NCI-H2081 (cell line): ENCODE data around the gene CTSE.
"Not testable (repeated sequence)": the region's sequence is repeated elsewhere in the genome, so short reads cannot be mapped to it uniquely, and the experiment has no call there.

Experiments used
- DNase-seq, 2 experiments: peaks; one replicate each; lab custom pipeline; 2025; lab: John Stamatoyannopoulos, UW

CTSE gene

DNA sequence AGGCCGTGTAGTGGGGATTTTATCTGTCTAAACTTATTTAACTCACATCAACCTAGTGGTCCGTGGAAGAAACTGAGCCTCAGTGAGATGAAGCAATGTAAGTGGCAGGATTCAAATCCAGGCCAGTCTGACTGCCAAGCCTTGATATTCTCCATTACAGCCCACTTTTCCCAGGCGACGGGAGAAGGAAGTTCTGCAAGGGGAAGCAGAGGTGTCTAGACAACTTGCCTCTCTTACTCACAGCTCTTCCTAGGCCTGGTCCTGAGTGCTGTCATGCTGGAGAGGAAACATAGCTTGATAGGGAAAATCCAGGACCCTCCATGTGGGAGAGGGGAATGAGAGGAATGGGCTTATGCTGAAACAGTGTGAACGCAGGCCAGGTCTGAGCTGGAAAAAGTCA, 9.1 kb downstream of the CTSE start:
- no peak for DNase-seq

DNA sequence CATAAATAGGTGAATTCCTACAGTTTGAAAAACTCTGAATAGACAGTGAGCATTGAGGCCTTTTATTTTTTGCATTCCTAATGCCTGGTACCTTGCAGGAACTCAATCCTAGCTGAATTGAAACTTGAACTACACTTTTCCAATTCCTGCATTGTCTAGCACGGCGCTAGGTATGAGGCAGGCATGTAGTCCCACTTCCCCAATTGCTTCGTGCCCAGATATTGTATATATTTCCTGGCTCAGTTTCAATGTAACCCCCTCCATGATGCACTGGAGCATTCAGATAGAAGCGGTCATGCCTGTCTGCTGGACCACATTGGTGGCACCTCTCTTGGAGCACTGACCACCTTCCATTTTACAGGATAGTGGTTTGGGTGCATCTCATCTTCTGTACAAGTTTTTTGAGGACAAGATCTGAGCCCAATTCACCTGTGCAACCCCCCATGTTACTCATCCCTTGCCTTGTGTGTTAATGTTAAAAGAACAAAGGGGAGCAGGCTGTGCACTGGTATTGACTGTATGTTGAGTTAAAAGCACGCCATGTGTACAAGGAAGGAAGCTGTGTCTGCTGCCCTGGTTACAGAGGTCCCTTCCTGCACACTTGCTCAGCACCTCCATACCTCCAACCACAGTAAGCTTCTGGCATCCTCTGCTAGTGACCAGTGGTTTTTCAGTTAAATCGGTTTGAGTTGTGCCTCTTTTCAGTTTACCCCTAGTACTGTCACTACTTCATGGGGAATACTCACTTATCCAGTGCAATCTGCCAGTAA, 10.5 kb downstream of the CTSE start:
- no peak for DNase-seq

DNA sequence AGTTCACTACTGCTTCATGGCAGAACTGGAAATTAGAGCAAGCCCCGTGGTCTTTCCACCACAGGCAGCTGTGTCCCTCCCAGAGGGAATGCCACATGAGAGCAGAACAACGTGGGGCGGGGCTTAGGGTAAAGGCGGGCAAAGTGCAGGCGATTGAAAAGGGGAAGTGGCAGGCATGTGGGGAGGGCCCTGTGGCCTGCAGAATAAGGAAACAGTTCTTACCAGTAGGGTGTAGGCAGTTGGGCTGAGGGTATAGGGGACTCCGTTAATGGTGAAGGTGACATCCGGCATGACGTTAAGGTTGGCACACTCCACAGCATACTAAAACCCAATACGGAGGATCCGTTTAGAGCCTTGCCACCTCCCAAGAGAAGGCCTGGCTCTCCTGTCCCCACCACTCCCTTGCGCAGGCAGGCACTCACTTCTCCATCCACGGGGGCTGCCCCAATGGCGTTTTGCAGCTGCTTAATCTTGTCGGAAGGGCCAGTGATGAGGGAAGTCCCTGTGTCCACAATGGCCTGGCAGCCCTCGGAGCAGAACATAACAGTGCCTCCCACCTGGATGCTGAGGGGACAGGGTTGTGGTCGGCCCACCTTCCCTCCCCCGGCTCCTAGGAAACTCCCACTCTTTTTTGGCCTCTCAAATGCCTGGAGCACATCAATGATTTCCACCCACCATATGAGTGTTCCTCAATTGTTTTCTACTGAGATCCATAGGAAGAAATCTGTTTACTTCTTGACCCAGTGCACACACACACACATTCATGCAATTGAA, 11.4 kb downstream of the CTSE start:
- DNase-seq: no peak

DNA sequence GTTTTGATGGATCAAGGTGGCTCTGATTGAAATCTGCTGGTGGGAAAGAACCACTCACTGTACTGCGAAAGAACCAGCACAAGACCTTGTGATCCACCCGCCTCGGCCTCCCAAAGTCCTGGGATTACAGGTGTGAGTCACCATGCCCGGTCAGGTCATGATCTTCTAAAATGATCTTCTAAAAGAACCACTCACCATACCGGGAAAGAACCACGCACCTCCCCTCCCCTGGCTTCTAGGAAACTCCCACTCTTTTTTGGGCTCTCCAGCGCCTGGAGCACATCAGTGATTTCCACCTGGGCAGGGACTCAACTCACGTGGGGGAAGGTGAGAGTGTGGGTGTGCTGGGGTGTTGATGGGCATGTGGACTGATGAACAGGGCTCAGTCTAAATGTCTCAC, 12.6 kb downstream of the CTSE start:
- no peak for DNase-seq

DNA sequence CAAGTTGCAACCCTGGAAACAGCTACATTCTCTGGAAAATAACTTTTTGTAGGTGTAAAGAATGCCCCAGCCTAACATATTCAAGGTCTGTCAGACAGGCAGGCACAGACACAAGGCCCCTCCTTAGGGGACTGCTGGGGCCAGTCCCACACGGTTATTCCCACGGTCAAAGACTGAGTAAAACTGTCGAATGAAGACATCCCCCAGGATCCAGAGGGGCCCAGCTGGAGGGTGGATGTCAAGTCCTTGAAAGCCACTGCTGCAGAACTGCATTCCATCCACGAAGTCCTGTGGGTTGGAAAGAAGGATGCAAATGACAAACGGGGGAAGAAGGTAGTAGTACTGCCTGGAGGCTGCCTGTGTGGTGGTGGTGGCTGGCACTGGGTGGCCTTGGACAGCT, 13.6 kb downstream of the CTSE start:
- no peak for DNase-seq

DNA sequence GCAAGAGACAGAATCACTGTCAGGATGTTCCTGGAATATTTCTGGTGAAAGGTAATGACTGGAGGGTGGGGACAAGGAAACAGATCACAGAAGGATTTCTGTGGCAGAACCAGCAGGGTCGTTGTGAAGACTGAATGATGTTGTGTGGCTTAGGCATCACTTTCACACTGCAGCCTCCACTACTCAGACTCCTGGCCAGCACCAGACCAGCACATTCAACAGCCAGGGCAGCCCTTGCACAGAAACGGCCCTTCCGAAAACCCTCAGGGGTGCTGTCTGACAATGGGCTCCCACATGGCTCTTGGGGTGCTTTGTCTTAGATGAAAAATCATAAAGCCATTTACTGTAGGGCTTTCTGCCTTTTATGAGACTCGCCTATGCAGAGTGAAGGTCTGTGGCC, 16.7 kb downstream of the CTSE start:
- DNase-seq: no peak

DNA sequence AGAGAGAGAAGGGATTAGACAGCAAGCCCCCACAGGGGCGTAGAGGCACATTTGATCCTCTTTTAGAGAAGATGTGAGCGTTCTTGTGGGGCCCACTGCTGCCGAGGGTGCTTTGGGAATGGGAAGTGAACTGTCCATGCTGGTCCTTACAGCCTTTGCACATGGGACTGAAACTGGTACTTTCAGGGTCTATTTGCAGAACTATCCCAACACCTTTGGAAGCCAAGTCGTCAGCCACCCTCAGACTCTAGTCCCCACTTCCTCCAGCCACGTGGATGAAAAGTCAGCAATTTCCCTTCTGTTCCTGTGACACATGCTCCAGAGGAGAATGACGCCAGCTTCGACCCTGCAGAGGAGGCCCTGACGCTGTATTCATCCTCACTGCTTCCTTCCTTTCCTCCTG, 17.9 kb downstream of the CTSE start:
- no peak for DNase-seq

DNA sequence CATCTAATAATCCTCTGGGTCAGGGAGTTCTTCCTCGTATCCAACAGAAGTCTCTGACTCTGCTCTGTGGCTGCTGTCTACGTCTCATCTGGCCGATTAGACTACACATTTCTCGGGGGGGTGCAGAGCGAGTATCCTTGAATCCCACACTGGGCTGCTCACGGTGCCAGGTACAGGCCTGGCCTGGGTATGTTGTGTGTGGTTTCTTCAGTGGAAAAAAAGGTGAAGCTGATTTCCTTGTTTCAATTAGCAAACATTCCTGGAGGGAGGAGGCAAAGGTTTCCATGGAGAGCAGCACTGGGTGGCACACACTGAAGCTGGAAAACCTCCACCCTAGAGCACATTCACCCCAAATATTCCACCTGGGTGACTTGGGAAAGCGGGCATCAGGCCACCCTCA, 18.5 kb downstream of the CTSE start:
- no peak for DNase-seq

DNA sequence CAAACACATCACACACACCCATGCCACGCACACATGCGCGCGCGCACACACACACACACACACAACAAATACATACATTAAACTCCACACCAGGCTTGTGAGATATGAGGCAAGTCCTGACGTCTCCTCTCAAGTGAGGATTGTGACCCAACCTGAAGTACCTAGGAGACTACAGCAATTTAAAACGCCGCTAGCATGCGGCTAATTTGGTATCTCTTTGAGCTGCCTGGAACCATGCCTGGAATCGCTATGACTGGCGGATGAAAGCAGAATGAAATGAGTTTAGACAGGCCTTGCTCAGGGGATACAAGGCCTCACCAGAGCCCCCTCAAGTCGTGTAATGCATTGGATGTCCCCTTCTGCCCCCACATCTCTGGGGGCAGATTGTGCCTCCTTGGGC, 18.9 kb downstream of the CTSE start:
- DNase-seq: peak in 1 of 2 experiments; percentile 18

DNA sequence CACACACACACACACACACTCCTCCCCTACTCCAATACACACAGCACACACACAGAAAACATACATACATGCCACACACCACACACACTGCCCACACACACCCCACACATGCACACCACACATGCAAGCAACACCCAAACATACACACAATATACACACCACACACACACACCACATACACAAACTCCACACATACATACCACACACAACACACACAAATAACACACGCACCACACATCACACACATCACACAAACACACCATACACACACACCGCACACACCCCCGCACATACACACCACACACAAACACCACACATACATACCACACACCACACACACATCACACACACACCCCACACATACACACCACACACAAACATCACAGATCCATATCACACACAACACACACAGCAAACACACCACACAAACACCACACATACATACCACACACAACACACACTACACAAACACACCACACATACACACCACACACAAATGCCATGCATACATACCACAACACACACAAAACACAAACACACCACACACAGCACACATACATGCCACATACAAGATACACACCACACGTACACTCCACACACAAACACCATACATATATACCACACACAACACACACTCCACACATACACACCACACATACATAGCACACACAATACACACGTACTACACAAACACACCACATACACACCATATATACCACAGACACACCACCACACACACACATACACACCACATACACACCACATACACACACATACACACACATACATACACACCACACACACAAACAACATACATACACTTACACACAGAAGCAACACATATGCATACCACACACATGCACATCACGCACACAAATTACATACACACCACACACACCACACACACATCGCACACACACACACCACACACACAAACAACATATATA, 19.6 kb downstream of the CTSE start:
- DNase-seq: no peak

DNA sequence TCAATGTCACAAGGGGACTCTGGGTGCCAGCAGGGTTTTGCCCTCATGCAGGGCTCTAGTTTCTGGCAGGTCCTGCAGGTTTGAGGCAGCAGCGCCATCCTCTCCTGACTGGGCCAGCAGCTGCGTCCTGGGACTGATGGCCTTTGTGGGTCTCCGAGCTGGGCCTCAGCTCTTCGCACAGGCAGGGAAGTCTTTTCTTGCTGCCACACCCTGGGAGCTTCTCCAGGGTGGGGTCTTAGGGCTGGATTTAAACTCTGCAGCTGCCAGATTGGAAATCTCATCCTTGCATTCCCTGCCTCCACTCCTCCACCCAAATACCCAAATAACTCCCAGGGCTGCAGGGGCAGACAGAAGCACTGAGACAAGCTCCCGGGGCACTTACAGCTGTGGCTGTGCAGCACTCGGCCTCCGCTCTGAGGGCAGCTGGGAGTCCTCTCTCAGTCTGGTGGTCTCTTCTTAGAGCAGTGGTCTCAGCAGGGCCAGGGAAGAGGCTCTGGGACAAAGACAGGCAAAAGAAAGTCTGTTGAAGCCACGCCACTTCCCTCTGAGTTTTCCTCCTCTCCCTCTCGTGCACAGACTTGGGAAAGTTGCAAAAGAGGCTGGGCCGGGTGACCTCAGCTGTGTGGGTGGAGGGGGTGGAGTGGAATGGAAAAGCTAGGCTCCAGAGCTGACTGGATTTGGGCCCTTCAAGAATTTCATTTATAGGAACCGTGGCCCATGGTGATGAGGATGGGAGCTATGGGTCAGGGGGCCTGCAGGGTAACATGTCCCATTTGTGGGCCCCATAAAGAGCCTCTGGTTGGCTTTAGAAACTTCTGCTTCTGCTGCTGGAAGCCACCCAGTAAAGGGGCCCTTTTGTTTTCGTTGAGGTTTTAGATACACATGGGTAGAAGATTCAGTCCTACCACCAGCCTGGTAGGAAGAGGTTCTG, 20.6 kb downstream of the CTSE start, which contains the start of gene RAB7B:
Gene RAB7B, minus strand, starts transcription at position 525 of the 931 bp plus-strand sequence. CDS start 9,260 bp downstream, outside the sequence.
- DNase-seq: no peak

DNA sequence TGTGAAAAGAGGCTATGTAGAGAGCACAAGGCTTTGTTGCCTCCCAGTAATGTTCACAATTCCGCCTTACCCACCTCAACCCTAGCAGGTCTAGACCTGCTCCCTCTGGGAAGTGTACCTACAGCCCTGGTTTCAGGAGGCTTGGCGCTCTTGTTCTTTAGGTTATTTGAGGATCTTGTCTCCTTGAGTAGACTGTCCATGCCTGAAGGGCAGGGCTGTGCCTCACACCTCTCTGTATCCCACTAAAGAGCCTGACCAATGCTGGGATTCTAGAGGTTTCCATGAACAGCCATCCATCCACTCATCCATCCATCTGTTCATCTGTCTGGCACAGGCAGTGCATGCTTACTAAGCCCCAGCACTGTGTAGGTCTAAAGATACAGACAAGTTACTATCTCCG, 21.5 kb downstream of the CTSE start:
- DNase-seq: no peak

DNA sequence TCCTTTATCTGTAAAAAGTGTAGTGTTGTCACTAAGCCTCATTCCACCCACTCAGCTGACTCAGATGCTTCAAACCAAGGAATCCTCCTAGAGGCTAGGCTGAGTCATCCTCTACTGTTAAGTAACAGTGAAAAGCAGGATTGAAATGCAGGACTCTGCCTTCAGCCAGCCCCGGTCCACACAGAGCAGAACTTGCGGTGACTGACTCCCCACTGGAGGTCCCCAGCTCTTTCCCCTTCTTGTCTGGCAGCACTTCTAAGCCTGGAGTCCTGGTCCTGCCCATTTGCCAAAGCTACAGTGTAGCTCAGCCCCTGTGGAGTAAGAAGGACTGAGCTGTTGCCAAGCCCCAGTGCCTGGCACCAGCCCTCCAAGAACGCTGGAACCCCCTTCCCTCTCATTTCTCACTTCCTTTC, 22.2 kb downstream of the CTSE start:
- no peak for DNase-seq

DNA sequence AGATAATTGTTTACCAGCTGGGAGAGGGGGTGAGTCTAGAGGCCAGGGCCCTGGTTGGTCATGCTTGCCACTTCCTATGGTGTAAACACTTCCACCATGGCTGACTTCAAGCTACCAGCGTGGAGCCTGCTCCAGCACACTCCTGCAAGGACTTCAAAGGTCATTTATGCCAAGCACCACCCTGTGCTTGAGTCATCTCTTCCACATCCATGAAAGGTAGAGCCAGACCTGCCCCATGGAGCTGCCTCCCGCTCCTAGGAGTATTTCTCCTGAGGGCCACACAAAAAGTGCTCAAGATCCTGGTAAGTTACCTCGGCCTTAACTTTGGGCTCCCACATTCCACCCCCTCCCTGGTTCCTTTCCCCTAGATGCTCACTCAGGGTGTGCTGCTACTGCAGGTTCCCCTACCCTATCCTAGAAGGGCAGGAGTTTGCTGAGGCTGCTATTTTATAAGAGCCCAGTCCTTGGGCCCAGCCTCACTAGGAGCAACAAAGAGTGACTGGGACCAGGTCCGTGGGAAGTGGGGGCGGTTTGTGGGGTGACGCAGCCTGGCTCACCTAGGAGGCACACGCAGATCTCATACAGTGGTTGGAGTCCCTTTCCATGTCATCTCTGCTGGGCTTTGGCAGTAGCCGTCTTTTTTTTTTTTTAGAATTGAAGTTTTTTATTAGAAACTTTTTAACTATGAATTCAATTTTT, 22.9 kb downstream of the CTSE start:
- DNase-seq: no peak

DNA sequence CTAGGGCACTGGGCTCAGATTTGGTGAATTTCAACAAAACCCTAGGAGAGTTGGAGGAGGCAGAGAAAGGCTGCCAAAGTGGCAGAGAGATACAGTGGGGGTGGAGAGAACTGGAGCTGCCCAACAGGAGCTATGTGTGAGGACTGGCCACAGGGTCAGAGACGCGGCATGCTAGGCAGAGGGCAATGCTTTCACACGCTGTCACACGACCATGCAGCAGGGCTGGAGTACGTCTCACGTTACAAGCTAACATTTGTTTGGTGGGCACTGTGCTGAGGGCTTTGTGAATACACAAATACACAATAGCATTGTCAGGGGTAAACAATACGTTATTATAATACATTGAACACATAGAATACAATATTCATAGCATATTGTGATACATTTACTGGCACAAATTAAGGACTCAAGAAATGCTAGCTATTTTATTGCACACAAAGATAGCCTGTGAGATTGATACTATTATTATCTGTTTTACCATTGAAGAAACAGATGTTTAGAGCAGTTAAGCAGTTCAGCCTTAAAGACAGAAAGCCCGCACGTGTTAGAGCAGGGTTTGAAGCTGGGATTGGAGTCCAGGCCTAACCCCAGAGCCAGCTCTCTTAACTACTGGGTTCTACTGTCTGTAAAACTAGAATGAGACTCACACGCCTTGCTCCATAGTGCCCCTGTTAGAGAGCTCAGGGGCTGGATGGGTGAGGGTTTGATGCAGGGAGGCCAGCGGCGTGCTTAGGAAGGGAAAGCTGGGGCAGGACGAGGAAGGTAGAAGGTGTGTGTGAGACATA, 25.0 kb downstream of the CTSE start:
- no peak for DNase-seq

DNA sequence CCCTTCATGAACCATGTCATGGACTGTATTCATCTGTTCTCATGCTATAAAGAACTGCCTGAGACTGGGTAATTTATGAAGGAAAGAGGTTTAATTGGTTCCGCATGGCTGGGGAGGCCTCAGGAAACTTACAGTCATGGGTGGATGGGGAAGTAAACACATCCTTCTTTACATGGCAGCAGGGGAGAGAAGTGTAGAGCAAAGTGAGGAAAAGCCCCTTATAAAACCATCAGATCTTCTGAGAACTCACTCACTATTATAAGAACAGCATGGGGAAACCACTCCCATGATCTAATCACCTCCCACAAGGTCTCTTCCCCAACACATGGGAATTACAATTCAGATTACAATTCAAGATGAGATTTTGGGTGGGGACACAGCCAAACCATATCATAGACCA, 27.1 kb downstream of the CTSE start:
- DNase-seq: not testable (repeated sequence)

DNA sequence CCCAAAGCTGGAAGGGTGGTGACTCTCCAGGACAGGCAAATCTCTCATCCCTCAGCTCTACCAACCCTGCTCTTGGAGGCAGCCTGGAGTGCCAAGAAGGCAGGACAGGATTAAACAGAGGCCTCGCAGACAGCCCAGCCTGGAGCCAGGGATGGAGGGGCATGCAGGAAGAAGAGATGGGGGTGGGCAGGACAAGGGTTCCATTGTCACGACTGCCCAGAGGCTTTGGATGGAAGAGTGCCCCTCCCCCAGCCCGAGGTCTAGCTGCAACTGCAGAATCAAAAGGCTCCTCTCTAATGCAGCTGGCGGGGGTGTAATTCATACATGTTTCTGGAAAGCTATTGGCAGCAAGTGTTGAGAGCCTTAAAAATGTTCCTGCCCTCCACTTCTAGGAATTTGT, 29.3 kb downstream of the CTSE start:
- DNase-seq: no peak

DNA sequence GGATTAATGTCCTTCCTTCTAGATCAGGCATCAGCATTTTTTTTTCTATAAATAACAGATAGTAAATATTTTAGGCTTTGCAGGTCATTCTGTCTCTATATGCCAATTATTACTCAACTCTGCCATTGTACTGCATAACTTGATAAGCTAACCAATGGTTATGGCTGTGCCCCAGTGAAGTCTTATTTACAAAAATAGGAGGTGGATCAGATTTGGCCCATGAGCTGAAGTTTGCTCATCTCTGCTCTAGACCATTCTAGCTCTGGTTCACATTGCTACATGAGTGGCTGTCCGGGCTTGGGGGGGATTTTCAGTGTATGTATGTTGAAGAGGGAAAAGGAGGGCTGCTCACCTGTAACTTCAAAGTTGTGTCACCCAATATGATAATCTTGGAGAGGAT, 30.6 kb downstream of the CTSE start:
- no peak for DNase-seq

DNA sequence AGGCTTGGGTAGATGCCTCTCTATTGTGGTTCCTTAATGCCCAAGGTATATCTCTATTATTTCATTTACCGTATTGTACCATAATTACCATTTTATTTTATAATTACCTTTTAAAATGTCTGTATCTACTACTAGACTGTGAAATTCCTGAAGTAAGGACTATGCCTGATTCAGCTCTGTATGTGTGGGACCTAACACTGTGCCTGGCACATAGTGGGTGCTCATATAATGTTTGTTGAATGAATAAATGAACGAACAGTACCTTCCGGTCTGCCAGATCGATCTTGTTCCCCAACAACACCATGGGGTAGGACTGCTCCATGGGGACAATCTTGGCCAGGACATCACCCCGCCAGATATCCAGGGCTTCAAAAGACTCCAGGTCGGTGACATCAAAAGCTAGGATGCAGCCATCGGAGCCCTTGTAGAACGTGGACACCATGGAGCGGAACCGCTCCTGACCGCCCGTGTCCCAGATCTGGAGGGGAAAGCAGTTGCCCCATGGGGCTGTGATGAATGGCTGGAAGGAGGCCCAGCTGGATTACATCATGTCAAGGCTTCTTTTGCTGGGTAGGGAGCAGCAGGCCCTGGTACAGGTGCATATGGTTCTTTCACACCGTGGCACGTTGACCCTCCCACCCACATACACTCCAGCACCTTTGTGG, 31.3 kb downstream of the CTSE start:
- DNase-seq: no peak
